GM13976 (cell line): ENCODE data around the gene RBM34.

Experiments used
- DNase-seq: peaks from one replicate; pipeline ENCODE4 v3.0.0; 2012; ENCODE audit warnings: low spot score
- in situ Hi-C: fragments of 300-500 bp; cut with MboI; formaldehyde crosslinking; loops from one replicate; pipeline ENCODE4 v1.12.0; 2022; ENCODE audit warnings: low sequenced_read_pairs, mixed read lengths, inconsistent platforms; ENCODE audit not compliant: unreplicated experiment
- TF ChIP-seq, protein P1 (sequence below): IDR thresholded peaks from 2 replicates; pipeline ENCODE4 v1.5.1; 2012; ENCODE audit warnings: borderline replicate concordance, mild to moderate bottlenecking; ENCODE audit not compliant: insufficient read depth; ENCODE audit errors: extremely low read depth, missing control alignments, control extremely low read depth

The RBM34 gene

DNA sequence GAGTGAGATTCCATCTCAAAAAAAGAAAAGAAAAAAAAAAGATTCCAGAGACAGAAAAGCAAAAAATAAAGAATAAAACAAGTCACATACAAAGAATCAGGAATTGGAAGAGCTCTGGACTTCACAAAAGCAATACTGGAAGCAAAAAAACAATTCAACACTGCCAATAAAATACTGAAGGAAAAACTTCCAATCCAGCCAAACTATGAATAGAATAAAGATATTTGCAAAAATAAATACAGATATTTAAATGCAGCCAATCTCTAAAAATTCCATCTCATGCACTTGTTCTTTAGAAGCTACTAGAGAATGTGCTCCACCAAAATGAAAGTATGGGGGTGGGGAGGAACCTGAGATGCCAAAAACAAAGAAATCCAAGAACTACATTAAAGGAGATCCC, 29.4 kb upstream of the RBM34 start:
- TF ChIP-seq, protein P1, sequence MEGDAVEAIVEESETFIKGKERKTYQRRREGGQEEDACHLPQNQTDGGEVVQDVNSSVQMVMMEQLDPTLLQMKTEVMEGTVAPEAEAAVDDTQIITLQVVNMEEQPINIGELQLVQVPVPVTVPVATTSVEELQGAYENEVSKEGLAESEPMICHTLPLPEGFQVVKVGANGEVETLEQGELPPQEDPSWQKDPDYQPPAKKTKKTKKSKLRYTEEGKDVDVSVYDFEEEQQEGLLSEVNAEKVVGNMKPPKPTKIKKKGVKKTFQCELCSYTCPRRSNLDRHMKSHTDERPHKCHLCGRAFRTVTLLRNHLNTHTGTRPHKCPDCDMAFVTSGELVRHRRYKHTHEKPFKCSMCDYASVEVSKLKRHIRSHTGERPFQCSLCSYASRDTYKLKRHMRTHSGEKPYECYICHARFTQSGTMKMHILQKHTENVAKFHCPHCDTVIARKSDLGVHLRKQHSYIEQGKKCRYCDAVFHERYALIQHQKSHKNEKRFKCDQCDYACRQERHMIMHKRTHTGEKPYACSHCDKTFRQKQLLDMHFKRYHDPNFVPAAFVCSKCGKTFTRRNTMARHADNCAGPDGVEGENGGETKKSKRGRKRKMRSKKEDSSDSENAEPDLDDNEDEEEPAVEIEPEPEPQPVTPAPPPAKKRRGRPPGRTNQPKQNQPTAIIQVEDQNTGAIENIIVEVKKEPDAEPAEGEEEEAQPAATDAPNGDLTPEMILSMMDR = no peak
- no peak for DNase-seq

DNA sequence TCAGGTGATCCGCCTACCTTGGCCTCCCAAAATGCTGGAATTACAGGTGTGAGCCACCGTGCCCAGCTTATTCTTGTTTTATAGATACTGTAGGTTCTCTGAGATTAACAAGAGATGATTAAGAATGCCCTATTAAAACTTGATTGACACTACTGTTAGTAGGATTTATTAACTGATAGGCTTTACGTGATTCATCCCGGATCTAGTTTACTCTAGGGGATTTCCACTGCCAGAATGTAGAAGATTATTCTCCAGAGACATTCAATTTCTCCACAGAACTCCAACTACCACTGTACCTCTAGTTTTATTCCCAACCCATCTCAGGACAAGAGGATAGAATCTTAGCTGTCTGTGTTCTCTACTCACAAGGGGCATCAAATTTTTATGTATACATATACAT, 26.3 kb upstream of the RBM34 start:
- in situ Hi-C loops = no loop called here
- TF ChIP-seq, protein P1 = no peak
- DNase-seq = no peak

More for the DNA sequence above, 29.4 kb upstream of the RBM34 start:
- in situ Hi-C loops = no loop called here

DNA sequence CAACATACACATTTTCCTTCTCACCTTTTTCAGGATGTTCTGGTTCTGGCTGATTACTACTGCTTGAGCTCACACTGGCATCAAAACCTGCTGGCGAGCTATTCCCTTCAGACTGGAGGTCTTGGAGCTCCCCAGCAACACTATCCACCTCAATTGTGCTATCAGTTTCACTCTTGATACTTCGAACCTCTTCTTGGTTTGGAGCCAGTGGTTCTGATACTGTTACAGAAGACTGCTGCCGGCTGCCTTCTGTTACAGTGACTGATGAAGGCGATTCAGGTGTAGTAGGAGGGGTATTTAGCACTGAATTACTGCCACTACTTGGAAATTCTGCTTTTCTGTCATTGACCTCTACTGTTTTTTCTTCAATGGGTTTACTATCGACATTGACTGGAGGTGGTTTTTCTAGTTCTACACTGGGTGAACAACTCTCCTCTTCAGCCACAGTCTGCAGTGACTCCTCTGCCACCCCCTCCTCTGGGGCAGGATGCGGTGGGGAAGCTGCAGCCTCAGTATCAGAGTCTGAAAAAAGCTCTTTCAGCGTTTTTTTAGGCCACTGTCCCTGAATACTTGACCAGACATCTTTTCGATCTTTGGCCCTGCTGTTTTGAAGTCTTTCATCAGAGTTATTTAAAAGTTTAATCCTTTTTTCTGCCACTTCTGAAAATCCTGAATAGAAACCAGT, 20.7 kb upstream of the RBM34 start:
- DNase-seq = no peak
- in situ Hi-C loops = no loop called here
- TF ChIP-seq, protein P1 = no peak

DNA sequence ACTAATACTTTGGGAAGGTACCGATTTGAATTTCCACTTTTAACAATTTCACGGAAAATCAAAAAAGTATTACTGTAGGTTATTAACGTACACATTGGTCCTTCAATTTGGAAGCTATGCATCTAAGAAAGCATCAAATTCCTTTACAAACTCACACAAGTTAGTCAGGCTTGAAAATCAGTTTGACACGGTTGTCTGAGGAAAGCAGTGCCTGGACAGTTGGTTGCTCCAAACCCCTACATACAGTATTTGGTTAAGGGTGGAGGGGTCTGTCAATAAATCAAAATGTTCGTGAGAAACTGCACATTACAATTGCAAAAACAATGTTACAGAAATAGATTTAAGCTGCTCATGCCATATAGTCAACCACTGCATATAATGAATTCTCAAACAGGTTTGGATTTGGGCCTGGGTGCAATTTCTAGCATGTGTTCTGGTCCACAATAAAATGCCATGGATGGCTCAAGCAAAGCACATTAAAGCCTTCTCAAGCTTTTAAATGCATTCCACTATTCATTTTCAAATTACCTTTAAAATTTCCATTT, 19.9 kb upstream of the RBM34 start:
- no peak for DNase-seq
- TF ChIP-seq, protein P1 = no peak
- in situ Hi-C loops = no loop called here

DNA sequence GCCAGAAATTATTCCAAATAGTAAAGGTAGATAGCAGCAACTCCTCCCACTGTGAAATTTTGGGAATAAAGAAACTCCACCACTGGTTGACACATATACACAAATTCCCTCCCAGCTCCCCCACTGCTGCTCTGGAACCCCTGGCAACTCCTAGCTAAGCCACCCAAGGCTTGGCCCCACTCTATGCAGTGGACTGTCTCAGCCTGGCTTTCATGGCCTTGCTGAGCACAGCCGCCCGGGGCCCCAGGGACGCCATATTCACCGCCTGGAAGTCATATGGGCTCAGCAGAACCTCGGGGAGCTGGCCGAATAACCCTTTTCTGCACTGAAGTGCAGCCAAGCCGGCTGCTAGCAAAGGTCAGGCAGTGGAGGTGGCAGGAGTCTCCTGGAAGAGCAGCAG, 15.4 kb upstream of the RBM34 start:
- in situ Hi-C loops = no loop called here
- no peak for DNase-seq
- TF ChIP-seq, protein P1 = no peak

DNA sequence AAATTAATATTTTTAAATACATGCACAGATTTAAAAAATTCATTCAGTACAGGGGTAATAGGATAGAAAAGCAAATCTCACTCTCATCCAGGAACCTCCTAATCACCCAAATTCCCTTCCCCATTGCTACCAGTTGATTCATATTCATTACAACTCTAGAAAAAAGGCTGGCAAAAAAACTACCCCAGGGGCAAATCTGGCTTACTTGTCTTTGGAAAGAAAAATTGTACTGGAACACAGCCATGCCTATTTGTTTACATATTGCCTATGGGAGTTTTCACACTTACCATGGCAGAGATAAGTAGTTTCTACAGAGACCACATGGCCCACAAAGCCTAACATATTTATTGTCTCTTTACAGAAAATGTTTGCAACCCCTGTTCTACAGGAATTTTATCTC, 8.9 kb upstream of the RBM34 start:
- DNase-seq = no peak
- TF ChIP-seq, protein P1 = no peak
- in situ Hi-C loops = no loop called here
